HG02642 (cell line): ENCODE results near the gene BRICD5.

Experiments
- ATAC-seq: cut with Tn5 transposase; IDR thresholded peaks from one replicate; pipeline ENCODE4 v1.9.1; 2021; ENCODE audit warnings: mild to moderate bottlenecking; ENCODE audit not compliant: unreplicated experiment, poor library complexity

Gene BRICD5

DNA sequence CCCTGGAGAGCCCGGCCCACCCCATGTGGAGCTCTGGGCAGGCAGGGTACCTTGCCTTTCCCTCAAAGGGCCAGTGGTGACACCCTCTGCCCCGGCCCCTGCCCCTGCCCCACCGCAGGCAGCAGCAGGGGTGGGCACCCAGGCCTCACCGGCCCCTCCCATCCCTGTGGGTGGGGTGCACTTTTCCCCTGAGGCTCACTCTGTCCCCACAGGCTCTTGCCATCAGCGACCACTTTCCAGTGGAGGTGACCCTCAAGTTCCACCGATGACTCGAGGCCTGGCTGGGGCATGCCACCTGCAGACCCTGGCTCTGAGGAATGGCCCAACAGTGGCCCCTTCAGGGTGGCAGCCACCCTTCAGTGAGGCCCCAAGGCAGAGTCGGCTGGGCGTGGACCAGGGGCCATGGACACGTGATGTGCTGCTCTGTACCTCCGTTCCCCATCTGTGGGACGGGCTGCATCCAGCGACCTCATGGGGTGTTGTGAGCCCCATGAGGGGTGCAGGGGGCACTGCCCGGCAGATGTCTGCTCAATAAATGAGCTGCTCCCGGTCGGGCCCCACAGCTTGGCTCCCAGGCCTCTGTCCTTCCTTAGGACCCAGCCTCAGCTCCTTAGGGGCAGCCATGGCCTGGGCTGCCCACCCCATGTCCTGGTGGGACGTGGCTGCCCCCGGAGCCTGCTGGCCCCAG is 27.6 kb upstream of the BRICD5 start:
- no peak for ATAC-seq

DNA sequence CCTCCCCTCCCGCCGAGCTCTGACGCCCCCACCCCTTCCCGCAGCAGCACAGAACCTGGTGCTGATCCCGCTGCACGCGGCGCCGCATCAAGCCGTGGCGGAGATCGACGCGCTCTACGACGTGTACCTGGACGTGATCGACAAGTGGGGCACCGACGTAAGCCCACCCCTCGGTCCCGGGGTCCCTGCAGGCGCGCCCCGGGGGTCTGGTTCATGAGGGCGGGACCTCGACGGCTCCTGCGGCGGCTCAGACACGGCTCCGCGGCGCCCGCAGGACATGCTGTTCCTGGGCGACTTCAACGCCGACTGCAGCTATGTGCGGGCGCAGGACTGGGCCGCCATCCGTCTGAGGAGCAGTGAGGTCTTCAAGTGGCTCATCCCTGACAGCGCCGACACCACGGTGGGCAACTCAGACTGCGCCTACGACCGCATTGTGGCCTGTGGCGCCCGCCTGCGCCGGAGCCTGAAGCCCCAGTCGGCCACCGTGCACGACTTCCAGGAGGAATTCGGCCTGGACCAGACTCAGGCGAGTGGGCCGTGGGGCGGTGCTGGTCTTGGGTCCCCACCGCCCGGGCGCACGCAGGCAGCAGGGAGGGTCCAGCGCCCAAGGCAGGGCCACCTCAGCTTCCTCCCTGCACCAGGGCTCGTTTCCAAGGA is 27.0 kb upstream of the BRICD5 start:
- no peak for ATAC-seq

GRCh38 chr16:2237102-2237482 is 26.4 kb upstream of the BRICD5 start:
- ATAC-seq = no peak

- no peak for ATAC-seq
Measured at GRCh38 chr16:2236337-2237101, 25.9 kb upstream of the BRICD5 start, which contains the start of gene DNASE1L2. DNASE1L2 (plus strand) TSS chr16:2236444; CDS start chr16:2236817, 373 bp downstream.

- ATAC-seq = no peak
Measured at GRCh38 chr16:2235695-2236336, 25.2 kb upstream of the BRICD5 start.

DNA sequence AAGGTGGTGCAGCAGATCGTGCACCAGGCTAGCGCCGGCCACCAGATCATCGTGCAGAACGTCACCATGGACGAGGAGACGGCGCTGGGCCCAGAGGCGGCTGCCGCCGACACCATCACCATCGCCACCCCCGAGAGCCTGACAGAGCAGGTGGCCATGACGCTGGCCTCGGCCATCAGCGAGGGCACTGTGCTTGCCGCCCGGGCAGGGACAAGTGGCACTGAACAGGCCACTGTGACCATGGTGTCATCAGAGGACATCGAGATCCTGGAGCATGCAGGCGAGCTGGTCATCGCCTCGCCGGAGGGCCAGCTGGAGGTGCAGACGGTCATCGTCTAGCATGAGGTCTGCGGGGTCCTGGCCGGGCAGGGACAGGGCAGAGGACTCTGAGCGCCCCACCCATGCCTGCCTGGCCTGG is 24.6 kb upstream of the BRICD5 start:
- ATAC-seq = no peak

DNA sequence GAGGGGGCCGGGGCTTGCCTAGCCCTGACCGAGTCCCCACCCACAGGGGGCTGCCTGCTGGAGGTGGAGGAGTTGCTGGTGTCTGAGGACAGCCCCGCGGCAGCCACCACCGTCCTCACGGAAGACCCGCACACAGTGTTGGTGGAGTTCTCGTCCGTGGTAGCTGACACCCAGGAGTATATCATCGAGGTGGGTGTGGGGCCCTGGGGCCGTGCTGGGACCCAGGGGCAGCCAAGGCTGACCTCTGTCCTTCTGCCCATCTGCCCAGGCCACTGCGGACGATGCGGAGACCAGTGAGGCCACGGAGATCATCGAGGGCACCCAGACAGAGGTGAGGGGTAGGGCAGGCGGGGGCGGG is 24.1 kb upstream of the BRICD5 start:
- ATAC-seq = no peak

- ATAC-seq = no peak
Measured at GRCh38 chr16:2233872-2234812, 23.5 kb upstream of the BRICD5 start.

DNA sequence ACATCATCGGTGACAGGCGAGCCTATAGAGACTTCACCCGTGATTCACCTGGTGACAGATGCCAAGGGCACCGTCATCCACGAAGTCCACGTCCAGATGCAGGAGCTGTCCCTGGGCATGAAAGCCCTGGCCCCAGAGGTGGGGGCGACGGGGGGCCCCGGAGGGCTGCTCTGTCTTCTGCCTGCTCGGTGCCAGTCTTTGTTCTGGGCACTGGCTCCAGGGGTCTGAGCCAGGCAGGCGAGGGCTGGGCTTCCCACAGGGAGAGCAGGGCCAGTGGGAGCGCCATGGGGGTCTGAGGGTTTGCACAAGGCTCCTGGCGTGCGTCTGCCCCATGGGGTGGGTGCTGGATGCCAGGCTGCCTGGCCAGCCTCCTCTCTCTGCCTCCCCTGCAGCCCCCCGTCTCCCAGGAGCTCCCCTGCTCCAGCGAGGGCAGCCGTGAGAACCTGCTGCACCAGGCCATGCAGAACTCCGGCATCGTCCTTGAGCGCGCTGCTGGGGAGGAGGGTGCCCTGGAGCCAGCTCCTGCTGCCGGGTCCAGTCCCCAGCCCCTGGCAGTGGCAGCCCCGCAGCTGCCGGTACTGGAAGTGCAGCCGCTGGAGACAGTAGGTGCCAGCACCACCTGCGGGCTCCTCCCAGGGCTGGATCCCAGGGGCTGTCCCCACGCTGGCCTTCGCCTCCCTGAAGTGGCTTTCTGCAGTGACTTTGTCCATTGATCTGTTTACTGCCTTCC is 22.5 kb upstream of the BRICD5 start:
- no peak for ATAC-seq

GRCh38 chr16:2232094-2232990 is 21.7 kb upstream of the BRICD5 start:
- no peak for ATAC-seq

DNA sequence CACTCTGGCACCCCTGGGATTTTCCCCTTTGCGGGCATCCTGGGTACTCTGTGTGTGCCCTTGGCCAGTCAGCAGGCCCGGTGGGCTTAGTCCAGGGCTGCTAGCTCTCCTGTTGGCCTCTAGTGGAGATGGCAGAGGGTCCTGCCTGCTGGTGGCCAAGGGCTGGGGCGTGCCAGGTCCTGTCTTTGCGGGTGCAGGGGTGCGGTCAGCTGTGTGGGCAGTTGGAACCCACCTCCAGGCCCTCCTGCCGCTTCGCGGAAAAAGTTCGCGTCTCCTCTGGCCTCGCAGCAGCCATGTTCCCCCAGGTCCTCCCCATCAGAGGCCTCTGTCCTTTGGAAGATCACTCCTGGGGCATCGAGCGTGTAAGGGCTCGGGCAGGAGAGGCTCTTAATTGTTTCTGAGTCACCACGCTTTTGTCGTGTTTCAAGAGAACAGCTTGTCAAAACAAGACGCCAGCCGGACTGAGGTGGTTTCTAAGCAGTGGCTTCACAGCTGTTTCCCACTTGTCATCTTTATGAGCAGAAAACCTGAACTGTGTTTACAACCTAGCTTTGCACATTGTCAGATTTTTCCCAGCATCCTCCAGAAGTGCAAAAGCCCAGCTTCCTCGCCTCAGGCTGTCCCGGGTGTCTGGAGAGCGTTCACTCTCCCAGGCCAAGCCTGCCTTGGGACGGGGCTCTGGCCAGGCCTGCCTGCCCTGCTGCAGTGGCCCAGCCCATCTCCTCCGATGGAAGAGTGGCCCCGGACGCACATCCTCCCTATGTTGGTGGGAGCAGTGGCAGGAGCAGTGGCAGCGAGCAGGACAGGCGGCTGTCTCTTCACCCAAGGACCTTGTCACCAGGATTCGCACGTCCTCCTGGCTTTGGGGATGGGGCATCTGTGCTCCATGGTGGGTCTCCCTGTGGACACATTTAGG is 20.6 kb upstream of the BRICD5 start:
- ATAC-seq = no peak

- no peak for ATAC-seq
Measured at GRCh38 chr16:2230376-2230775, 19.7 kb upstream of the BRICD5 start.

DNA sequence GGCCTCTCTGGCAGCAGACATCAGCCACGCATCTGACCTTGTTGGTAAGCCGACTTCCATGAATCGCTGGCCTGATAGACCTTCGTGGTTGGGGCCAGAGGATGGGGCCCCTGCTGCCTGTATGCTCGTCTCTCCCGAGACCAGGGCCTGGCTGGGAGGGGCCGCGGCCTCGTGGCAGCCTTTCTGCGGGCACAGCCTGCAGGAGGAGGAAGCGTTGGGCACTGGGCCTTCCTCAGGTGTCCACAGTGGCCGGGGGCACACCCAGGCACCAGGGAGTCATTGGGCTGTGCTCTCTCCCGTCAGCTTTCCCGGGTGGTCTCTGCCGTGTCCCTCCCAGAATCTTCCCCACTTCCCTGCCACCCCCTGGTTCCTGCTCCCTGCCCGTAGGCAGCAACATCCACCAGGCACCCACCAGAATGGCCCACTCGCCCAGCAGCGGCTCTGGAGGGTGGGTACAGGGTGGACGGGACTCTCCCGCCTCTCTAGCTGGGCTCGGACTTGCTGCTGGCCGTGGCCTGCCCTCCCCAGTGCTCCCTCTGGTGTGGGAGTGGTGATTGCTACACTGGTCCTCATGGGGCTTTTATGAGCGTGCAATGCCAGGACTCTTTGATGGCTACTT is 19.1 kb upstream of the BRICD5 start:
- ATAC-seq = no peak

GRCh38 chr16:2229091-2229490 is 18.4 kb upstream of the BRICD5 start:
- no peak for ATAC-seq

DNA sequence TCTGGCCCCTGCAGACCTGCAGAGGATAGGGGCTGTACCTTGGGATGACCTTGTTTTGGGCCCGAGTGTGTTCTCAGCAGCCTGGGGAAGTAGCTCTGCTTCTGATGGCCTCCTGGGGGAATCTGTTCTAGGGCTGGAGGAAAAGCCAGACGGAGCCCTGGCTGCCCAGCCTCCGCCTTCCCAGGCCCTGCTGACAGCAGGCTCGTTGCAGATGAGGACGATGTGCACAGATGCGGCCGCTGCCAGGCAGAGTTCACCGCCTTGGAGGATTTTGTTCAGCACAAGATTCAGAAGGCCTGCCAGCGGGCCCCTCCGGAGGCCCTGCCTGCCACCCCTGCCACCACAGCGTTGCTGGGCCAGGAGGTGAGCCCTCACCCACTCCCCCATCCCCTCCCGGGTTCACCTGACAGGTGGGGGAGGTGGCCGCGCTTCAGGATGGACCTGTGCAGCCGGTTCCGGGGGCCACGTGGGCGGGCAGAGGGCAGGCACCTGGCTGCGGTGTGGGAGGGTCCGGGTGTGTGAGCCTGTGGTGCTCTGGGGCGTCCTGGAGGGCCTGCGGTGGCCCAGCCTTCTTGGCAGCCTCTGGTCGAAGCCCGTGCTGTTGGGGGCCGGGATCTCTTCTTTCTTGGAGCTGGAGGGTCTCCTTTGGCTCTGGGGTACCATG is 17.6 kb upstream of the BRICD5 start:
- no peak for ATAC-seq

GRCh38 chr16:2226918-2227317 is 16.3 kb upstream of the BRICD5 start:
- ATAC-seq = no peak
